NCI-H1048 (cell line): ENCODE measurements around the gene TBC1D17.

Experiments
- DNase-seq: peaks from one replicate; lab custom pipeline; 2025; lab: John Stamatoyannopoulos, UW

The TBC1D17 gene

DNA sequence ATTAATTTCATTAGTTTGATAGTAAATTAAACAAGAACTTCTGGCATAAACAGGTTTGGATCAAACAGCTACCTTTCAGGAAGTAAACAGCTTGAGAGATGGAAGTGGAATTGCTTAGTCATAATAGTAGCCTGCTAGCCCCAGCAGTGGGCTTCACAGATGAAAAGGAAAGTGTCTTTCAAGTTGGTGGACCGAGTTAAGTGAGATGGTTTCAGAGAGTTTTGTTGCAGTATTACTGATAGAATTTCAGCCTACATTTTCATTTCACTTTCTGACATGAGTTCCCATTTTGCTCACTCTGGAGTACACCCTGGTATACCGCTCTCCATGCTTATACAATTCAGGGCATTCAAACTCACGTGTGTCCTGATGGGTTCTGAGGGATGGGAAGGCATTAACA is 28.6 kb upstream of the TBC1D17 start:
- DNase-seq = no peak

DNA sequence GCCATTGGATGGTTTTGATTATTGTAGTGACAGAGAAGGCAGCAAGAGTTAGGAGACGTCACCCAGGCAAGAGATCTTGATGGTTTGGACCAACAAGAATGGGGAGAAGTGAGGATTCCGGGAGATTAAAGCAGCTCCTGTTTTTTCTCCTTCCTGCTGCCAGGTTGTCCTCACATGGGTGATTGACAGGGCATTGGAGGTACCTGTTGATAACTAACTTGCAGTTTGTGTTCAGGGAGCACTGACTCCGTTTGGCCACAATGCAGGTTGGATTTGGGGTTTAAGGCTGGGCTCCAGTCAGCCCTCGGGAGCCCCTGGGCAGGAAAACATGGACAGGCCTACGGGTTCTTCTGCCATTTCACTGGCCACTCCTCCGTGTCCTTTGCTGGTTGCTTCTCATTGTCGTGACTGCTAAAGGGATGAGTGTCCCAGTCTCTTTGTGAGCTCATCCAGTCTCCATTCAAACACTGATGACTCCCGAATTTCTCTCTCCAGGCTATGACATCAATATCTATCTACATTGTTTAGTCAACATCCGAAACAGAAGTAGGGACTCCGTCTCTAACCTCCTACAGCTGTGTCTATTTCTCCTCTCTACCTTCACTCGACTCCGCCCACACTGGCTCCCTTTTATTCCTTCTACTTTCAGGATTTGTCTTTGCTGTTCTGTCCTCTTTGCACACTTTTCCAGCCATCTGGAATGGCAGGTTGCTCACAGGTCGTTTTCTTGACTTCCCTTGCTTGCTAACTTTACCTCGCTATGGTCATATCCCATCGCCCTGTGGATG is 27.9 kb upstream of the TBC1D17 start:
- DNase-seq = no peak

DNA sequence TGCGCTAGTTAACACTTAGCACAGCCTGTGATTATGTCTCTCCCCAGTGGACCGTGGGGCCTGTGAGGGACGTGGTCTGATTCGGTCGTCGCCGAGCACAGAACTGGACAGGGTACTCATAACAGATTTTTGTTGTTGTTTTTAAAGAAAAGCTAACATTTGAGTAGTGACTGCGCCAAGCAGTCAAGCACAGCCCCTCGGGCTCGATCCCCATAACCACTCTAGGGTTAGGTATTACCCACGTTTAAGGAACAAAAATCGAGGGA is 27.3 kb upstream of the TBC1D17 start:
- DNase-seq = no peak

DNA sequence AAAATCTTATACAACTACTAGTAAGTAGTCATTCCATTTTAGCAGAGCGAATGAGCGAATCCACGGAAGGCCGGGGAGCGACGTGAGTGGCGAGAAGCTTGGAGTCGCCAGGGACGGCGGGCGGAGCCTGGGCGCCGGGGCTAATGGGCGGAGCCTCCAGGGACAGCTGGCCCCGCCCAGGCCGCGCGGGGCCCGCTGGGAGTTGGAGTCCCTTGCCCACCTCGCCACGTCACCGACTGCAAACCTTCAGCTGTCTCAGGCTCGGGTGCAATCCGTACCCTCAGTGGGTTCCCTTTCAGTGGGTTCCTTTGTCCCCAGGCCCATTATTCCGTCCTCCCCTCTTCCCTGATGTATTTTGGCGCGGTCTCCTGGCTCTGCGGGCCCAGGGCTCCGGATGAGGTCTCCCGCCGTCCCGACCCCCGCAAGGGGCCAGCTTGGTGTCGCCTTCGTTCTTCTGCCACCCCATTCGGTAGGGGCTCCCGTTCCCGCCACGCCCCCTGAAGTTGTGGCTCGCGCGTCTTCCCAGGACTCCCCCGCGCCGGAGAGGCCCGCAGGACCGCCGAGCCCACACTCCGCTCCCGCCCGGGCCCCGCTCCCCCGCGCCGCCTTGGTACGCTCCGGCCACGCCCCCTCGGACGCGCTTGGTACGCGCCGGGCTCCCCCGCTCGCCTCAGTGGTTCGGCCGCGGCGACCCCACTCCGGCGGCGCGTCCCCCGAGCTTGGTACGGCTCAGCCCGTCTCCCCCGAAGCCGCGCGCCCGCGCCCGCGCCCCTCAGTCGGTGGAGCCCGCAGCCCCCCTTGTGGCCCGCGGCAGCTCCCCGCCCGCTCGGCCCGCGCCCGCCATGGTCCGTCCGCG is 26.8 kb upstream of the TBC1D17 start, which contains the start of gene PTOV1:
TSS of gene PTOV1 (plus strand) at position 673 of the 856 bp plus-strand sequence.
- peak; percentile 81 for DNase-seq

DNA sequence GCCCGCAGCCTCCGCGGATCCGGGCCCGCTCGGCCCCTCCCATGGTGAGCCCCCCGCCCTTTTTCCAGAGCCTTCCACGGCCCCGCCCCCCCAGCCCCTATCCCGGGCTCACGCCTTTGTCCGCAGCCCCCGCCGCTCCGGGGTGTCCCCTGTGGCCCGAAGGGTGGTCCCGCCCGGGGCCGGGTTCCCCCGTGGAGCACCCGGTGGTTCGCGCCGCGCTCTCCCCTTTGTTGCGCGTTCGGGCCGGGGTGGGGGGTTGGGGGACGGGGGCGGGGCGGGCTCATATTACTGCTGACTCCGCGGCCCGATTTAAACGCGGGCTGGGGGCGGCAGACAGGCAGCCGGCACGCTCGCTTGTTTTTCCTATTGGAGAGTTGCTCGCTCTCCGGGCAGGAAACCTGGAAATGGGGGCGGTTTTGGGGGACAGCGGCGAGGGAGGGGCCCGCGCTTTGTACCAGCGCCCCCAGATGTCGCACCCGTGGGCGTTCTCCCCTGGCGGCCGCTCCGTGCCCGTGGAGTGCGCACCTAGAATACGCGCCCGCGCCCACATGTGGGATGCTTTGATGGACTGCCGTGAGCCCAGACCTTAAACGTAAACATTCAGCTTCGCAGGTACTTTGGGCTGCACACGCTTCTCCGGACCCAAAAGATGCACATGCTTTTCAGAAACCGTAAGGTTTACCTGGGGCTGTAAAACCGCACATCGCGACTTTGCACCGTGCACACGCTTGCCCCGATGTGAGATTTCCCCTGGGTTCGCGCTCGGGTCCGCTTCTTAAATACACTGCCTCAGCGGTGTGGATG is 25.8 kb upstream of the TBC1D17 start:
- peak; percentile 59 for DNase-seq

DNA sequence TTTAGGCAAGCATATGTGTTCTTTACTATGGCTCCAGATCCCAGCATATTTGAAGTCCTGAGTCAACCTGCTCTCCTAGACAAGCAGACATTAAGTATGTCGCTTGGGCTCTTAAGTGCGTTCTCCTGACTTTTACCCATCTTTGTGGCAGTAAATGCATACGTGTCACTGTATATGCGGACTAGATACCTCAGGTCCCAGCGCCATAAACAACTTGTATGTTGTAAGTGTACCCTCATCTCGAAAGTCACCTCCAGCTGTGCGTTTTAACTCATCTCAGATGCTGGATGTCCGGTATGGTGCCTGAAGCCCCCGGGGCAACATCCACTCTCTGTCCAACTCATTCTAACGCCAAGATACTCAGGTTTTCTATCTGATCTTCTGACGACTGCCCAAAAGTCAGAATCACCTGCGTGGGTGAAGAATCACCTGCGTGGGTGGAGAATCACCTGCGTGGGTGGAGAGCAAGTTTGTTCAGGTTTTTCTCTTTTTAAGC is 24.8 kb upstream of the TBC1D17 start:
- DNase-seq = no peak

DNA sequence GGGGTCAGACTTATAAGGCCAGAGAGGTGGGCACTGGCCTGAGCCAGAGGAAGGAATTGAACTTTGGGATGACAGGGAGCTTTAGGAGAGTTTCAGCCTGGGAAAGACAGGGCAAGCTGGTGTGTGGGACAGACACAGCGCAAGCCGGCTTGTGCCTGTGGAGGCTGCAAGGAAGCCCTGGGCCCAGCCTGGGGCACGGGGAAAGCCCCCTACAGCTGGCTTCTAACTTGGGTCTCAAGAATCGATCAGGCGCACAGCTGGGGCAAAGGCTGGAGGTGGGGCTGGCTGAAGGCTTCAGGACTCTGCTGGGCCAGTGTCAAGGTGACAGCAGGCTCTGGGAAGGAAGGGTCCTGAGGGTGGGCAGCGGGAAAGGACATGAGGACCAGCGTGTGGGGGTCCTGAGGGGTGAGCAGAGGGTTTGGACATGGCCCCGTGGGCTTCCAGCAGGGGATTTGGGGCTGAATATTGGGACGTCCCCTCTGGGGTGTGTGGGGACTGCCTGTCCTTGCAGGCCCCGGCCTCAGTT is 23.6 kb upstream of the TBC1D17 start:
- DNase-seq = no peak

DNA sequence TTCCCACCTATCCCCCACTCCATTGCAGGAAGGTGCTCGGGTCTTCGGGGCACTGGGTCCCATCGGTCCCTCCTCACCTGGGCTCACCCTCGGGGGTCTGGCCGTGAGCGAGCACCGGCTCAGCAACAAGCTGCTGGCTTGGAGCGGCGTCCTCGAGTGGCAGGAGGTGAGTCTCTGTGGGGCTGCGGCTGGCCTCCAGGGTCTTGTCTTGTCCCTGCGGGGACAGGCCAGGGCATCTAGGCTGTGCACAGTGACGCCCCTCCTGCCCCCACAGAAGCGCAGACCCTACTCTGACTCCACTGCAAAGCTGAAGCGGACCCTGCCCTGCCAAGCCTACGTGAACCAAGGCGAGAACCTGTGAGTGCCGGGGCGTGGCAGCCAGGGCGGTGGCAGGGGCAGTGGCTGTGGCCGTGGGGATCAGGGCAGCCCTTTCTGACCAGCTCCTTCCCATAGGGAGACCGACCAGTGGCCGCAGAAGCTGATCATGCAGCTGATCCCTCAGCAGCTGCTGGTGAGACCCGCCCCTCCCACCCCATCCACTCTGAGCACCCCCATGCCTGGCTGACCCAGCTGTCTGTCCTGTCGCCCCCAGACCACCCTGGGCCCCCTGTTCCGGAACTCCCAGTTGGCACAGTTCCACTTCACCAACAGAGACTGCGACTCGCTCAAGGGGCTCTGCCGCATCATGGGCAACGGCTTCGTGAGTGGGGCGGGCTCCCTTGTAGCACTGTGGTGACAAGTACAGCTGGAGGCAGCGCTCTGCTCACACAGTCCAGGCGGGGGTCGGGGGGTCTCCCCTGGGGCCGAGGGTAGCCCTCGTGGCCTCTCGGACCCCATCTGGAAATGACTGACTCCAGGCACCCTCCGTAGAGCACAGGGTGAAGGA is 22.9 kb upstream of the TBC1D17 start:
- DNase-seq = no peak

DNA sequence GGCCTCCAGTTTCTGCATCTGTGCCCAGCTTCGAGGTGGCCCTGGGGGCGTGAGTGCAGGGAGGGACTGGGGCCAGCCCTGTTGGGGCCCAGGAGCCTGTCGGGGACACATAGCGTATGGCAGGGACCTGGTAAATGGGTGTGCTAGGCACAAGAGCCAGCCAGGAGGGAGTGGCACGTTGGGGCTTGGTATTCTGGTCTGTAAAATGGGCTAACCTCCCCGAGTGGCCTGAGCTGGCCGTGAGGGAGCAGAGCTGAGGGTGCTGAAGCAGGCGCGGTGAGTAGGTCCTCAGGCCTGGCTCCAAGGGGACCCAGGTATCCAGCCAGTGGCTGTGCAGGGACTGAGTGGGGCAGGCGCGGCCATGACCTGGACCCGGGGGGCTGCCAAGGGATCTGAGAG is 22.2 kb upstream of the TBC1D17 start:
- no peak for DNase-seq

DNA sequence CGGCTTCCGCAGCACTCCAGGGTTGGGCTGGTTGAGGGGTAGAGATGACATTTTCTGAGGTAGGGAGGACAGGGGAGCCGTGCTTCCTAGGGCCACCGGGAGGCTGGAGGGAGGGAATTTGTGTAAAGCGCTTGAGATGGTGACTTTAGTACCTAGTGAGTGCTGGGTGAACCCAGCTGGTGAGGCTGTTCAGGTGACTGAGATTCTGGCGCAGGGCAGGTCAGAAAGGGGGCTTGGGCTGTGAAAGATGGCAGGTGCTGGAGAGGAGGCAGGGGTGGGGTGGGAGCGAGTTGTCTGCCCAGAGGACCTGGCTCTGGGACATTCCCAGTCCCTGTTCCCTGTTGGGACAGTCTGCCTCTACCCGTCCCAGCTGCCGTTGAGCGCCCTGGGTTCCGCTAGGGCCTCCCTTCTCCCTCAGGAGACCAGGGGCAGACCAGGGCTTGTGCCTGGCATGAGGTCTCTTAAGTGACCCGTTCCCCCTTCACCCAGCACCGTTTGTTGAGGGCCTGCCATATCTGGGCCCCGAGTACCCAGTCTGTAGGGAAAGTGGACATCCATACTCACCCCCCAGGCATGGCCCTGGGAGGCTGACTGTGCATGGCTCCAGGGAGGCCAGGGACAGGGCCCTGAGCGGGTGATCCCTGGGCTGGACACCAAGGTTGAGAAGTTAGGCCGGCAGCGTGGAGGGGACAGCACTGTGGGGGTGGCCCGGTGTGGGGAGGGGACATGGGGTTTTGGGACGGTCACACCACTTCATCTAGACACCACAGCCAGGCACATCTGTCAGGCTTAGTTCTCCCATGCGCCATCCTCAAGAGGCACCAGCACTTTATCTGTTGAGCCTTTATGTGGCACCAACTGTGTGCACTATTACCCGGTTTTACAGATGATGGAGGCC is 21.6 kb upstream of the TBC1D17 start:
- DNase-seq = no peak

DNA sequence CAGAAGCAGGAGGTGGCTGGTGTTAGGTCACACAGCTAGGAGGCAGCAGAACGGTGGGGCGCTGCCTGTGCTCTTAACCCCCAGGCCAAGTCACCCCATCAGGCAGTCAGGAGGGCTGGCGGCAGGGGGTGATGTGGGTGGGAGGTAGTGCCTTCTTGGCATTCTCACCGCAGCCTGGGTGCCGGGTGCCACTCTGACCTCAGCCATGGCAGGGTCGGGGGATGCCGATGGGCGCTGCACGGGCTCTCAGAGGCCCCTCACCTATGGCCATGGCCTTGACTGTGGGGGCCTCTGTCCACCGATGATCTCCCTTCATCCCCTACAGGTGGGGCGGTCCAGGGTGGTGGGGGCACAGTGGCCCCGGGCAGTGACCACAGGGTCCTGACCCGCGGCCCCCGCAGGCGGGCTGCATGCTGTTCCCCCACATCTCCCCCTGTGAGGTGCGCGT is 20.9 kb upstream of the TBC1D17 start:
- no peak for DNase-seq

DNA sequence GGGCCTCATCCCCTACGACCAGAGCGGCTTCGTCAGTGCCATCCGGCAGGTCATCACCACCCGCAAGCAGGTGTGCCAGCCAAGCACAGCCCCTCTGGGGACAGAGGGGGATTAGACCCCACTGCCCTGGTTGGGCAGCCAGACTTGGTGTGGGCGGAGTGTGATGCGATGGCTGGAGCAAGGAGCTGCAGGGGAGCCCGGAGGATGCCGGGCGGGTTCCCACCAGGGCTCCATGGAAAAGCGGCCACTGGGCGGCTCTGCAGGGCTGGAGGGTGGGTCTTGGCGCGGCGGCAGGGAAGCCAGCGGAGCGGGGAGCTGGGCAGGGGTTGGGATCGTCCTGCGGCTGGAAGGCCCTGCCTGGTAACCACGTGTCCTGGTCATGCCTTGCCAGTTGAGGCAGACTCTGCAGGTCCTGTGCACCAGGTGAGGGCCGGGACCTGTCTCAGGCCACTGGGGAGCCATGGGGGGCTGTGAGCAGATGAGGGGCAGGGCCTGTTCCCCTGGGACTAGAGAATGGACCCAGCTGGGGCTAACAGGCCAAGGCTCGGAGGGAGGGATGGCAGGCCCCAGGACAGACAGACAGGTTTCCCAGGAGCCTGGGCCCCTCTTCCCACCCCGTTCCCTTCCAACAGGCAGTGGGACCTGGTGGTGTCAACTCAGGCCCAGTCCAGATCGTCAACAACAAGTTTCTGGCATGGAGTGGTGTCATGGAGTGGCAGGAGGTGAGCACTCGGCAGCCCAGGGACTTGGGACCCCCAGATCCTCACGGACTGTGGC is 20.3 kb upstream of the TBC1D17 start:
- no peak for DNase-seq

DNA sequence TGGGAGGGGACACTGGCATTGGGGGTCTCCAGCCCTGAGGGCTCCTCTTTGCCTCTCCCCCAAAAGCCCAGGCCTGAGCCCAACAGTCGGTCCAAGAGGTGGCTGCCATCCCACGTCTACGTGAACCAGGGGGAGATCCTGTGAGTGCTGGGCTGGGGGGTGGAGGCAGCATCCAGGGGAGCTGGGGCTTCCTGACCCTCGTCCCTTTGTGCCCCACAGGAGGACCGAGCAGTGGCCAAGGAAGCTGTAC is 19.7 kb upstream of the TBC1D17 start:
- no peak for DNase-seq

DNA sequence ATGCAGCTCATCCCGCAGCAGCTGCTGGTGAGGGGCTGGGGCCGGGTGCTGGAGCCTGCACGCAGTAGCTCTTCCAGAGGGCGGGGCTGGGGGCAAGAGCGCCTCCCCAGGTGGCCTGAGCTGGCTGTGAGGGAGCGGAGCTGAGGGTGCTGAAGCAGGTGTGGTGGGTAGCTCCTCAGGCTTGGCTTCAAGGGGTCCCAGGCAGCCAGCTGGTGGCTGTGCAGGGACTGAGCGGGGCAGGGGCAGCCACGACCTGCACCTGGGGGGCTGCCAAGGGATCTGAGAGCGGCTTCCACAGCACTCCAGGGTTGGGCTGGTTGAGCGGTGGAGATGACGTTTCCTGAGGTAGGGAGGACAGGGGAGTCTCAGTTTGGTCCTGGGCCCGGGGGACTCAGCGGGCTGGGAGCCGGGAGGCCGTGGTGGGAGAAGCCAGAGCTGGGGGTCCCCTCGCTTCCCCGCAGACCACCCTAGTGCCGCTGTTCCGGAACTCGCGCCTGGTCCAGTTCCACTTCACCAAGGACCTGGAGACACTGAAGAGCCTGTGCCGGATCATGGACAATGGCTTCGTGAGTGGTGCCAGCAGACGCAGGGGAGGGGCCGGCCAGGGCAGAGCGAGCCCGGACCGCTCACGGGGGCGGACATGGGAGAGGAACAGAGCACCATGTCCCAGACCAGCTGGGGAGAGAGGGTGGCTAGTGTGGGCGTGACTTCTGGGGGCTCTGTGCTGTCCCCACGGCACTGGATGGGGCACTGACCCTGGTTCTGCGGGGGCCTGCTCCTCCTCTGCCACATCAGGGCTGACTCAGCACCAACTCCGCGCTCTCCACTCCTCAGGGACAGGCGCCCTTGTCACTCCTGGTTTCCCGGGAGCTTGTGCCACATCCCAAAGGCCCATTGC is 19.2 kb upstream of the TBC1D17 start:
- DNase-seq = no peak

DNA sequence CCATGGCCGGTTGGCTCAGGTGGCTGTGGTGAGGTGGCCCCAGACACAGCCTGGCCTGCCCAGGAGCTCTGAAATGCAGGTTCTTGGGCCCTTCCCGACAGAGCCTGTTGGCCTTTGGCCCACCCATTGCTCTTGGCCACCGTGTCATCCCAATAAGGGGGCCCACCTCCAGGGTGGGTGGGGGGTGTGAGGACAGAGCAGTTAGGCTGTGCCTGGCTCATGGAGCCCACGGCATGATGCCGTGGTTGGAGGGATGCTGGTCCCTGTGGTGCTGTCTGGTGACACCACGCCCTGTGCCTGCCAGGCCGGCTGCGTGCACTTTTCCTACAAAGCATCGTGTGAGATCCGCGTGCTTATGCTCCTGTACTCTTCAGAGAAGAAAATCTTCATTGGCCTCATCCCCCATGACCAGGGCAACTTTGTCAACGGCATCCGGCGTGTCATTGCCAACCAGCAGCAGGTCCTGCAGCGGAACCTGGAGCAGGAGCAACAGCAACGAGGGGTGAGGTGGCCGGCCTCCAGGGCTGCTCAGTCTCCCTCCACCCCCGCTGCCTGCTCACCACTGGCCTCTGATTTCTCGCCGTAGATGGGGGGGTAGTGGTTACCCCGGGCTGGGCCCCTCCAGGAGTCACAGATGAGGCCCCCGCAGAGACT is 17.7 kb upstream of the TBC1D17 start:
- no peak for DNase-seq

DNA sequence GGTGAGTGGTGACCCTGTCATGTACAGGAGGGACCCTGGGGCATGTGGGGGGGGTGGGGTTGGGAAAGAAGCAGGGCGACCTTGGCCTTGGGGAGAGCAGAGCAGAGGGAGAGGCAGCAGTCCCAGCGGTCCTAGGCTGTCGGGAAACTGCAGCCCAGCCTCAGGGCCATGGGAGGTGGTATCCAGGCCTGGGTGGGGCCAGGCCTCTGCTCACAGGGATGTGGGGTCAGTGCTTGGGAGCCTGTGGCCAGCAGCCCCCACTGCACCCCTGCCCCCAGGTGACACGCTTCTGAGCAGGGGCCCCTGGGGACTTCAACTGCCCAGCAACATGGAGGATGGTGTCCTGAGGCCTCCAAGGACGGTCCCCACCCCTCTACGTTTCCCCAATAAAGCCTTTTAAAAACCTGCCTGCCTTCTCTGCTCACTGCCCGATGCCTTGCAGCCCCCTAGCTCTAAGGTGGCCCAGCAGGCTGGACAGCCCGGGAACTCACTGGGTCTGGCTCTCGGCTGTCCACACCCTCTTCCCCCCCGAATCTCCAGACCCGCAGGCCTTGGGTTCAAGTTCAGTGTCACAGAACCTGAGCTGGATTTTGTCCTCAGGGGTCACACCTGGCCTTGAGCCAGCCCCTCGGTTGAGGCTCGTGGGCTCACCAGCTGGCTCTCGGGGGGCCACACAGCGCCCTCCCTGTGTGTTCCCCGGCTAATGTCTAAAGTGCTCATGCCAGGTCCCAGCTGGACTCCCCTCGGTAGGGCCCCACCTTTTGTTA is 17.0 kb upstream of the TBC1D17 start:
- no peak for DNase-seq

DNA sequence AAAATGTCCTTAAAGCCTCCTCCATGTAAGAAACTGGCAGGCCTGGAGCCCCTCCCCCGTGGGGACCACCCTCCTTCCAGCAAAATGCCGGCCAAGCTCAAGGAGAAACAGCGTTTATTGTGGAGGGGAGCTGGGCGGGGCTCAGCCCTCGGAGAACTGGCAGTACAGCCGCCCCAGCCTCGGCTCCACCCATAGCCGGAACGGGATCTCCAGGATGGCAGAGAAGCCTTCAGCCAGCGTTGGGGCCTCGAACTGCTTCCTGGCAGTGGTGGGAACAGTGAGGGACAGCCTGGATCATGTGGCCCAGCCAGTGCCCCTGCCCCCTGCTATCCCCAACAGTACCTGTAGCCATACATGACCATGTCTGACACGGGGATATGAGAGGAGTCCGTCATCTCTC is 16.4 kb upstream of the TBC1D17 start:
- DNase-seq = no peak
